ENCODE measurements around the gene MSI2. TPM values are rescaled to one million over a fixed set of nuclear protein-coding genes. Genes with fewer than 3 reads are reported as not detected.

Gene MSI2
- total and polyA plus RNA-seq, 7 donors, result 12.6 to 25.8 (median 21.3) TPM

- 83 to 90% methylated on average over 7 of the region's 7 CpGs for whole genome bisulfite sequencing, 2 donors
Measured at GRCh38 chr17:57685499-57686132, 429.3 kb downstream of the MSI2 start.

DNA sequence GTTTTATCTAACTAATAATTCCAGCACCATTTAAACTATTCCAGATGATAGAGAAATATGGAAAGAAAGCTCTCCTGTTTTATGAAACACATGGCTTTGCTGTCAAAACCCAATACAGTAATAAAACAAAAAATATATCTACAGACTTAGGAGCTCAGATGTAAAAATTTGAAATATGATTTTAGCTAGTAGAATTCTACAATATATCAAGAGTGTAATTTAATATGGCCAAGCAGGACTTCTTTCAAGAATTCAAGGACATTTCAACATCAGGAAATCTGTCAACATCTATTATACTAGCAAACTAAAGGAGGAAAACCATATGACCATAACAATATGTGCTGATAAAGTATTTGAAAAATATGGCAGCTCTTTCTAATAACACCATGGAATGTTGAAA lies 431.3 kb downstream of the MSI2 start:
- intact Hi-C loops (cut with DNase I), result no loop called here
- H3K27me3 ChIP-seq, result no peaks in the 10 kb centered on the region
- no peaks in the 10 kb centered on the region for H3K4me1 ChIP-seq
- no peak for TF ChIP-seq CTCF (IDR thresholded peaks at IDR 0.05)
- TF ChIP-seq POLR2A (IDR thresholded peaks at IDR 0.05), result no peak
- no peak for TF ChIP-seq EP300 (IDR thresholded peaks at IDR 0.05)
- no peak for TF ChIP-seq POLR2AphosphoS5 (IDR thresholded peaks at IDR 0.05)
- no peak overlapping the region for H3K4me3 ChIP-seq
- H3K9me3 ChIP-seq, result no peaks in the 10 kb centered on the region
- no peak for DNase-seq
- H3K27ac ChIP-seq, result no peak overlapping the region
- no peaks in the 10 kb centered on the region for H3K36me3 ChIP-seq

More at GRCh38 chr17:57685499-57686132, 429.3 kb downstream of the MSI2 start:
- DNase-seq, result no peak
- Histone ChIP-seq H3K4me3 (no peak overlapping the region), H3K9me3 (no peaks in the 10 kb centered on the region), H3K36me3 (no peaks in the 10 kb centered on the region), H3K27me3 (no peaks in the 10 kb centered on the region), H3K4me1 (no peaks in the 10 kb centered on the region), H3K27ac (no peak overlapping the region)
- intact Hi-C loops (cut with DNase I), result no loop called here
- TF ChIP-seq POLR2AphosphoS5 (IDR thresholded peaks at IDR 0.05) (no peak), CTCF (IDR thresholded peaks at IDR 0.05) (no peak), EP300 (IDR thresholded peaks at IDR 0.05) (no peak), POLR2A (IDR thresholded peaks at IDR 0.05) (no peak)

GRCh38 chr17:57689254-57689653 lies 432.9 kb downstream of the MSI2 start:
- H3K27ac ChIP-seq, result no peak overlapping the region
- no peaks in the 10 kb centered on the region for H3K36me3 ChIP-seq
- WGBS, 2 donors, result 51 to 68% methylated on average over 3 of the region's 3 CpGs
- H3K27me3 ChIP-seq, result no peaks in the 10 kb centered on the region
- intact Hi-C loops (cut with DNase I), result no loop called here
- TF ChIP-seq EP300 (IDR thresholded peaks at IDR 0.05) (no peak), POLR2AphosphoS5 (IDR thresholded peaks at IDR 0.05) (no peak), CTCF (IDR thresholded peaks at IDR 0.05) (no peak), POLR2A (IDR thresholded peaks at IDR 0.05) (no peak)
- no peaks in the 10 kb centered on the region for H3K4me1 ChIP-seq
- DNase-seq, result no peak
- H3K9me3 ChIP-seq, result no peaks in the 10 kb centered on the region
- H3K4me3 ChIP-seq, result no peak overlapping the region

DNA sequence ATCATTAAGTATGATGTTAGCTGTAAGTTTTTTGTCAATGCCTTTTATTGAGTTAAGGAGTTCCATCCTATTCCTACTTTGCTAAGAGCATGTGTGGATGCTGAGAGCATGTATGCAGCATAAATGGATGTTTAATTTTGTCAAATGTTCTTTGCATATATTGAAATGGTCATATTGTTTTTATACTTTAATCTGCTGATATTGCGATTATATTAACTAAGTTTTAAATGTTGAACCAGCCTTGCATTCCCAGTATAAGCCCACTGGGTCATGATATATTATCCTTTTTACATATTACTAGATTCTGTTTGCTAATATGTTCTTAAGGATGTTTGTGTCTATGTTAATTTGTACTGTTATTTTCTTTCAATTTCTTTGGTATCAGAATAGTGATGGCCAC lies 435.6 kb downstream of the MSI2 start:
- TF ChIP-seq EP300 (IDR thresholded peaks at IDR 0.05) (no peak), POLR2AphosphoS5 (IDR thresholded peaks at IDR 0.05) (no peak), POLR2A (IDR thresholded peaks at IDR 0.05) (no peak), CTCF (IDR thresholded peaks at IDR 0.05) (no peak)
- DNase-seq, result no peak
- Histone ChIP-seq H3K27ac (no peak overlapping the region), H3K27me3 (no peaks in the 10 kb centered on the region), H3K9me3 (no peaks in the 10 kb centered on the region), H3K4me1 (no peaks in the 10 kb centered on the region), H3K36me3 (no peaks in the 10 kb centered on the region), H3K4me3 (no peak overlapping the region)
- 99 to 100% methylated on average over 1 of the region's 1 CpG for WGBS, 2 donors
- intact Hi-C loops (cut with DNase I), result no loop called here

DNA sequence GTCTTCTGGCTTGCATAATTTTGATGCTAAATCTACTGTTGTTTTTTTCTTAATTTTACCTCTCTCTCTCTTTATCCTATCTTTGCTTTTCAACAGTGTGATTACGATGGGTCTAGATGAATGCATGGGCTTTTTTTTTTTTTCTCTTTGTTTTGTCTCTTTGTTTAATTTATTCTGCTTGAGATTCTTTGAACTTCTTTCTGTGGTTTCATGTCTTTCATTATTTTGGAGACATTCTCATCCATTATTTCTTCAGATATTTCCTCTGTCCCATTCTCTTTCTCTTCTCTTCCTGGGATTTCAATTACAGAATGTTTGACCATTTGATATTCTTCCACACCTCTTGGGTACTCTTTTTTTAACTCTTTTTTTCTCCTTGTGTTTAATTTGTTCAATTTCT lies 436.4 kb downstream of the MSI2 start:
- intact Hi-C loops (cut with DNase I), result no loop called here
- H3K27ac ChIP-seq, result no peak overlapping the region
- WGBS, 2 donors, result 89 to 94% methylated on average over 1 of the region's 1 CpG
- H3K27me3 ChIP-seq, result no peaks in the 10 kb centered on the region
- TF ChIP-seq POLR2AphosphoS5 (IDR thresholded peaks at IDR 0.05) (no peak), POLR2A (IDR thresholded peaks at IDR 0.05) (no peak), CTCF (IDR thresholded peaks at IDR 0.05) (no peak), EP300 (IDR thresholded peaks at IDR 0.05) (no peak)
- H3K4me1 ChIP-seq, result no peaks in the 10 kb centered on the region
- no peak overlapping the region for H3K4me3 ChIP-seq
- DNase-seq, result no peak
- H3K36me3 ChIP-seq, result no peaks in the 10 kb centered on the region
- no peaks in the 10 kb centered on the region for H3K9me3 ChIP-seq

Measured in sigmoid colon (tissue), 7 donors.